Large intestine (tissue), 3 donors: Measurements from ENCODE around the gene PRDM2. TPM values are rescaled to one million over a fixed set of nuclear protein-coding genes. Genes with fewer than 3 reads are reported as not detected.

Source experiments
- DNase-seq, 2 donors: peaks; one replicate each; pipeline versions ENCODE4 v3.0.0 to v3.0.0-alpha.2; 2013
- H3K27ac ChIP-seq: one replicate; pipeline ENCODE4 v1.5.1; 2013; ENCODE audit warnings: low read length
- H3K27me3 ChIP-seq: 2 replicates; pipeline ENCODE4 v1.6.1; 2013; ENCODE audit warnings: low read length; ENCODE audit not compliant: control insufficient read depth, insufficient read depth
- H3K36me3 ChIP-seq: 2 replicates; pipeline ENCODE4 v1.6.1; 2013; ENCODE audit warnings: low read length; ENCODE audit not compliant: control insufficient read depth, insufficient read depth
- H3K4me1 ChIP-seq: one replicate; pipeline ENCODE4 v1.6.1; 2013; ENCODE audit warnings: low read length; ENCODE audit not compliant: control insufficient read depth, insufficient read depth
- H3K4me3 ChIP-seq: one replicate; pipeline ENCODE4 v1.5.1; 2013; ENCODE audit warnings: low read length
- H3K9me3 ChIP-seq: one replicate; pipeline ENCODE4 v1.6.1; 2013; ENCODE audit warnings: mild to moderate bottlenecking, low read depth, low read length, moderate library complexity; ENCODE audit not compliant: control insufficient read depth
- WGBS: methylation state at CpG from one replicate; pipeline ENCODE4 v1.1.5; 2013; ENCODE audit warnings: low lambda C conversion rate; ENCODE audit not compliant: insufficient coverage; 5-methylcytosine and 5-hydroxymethylcytosine counted together
- polyA plus RNA-seq: library from polyadenylated mRNA; unstranded; fragments of 120-200 nt; gene quantifications from one replicate; pipeline ENCODE4 v1.2.1, GENCODE V29; 2013

The PRDM2 gene
- polyA plus RNA-seq, 1 donor = 26.0 TPM

- H3K27ac ChIP-seq = no peak overlapping the region
- no peak for DNase-seq
- no peaks in the 10 kb centered on the region for H3K9me3 ChIP-seq
- WGBS = no CpG with 5 or more reads among the region's 5 CpGs
- peaks cover 9% of the 10 kb centered on the region for H3K36me3 ChIP-seq
- peaks cover 3% of the 10 kb centered on the region for H3K4me1 ChIP-seq
- H3K4me3 ChIP-seq = no peak overlapping the region
- H3K27me3 ChIP-seq = no peaks in the 10 kb centered on the region
These were observed 53.8 kb downstream of the PRDM2 start for GRCh38 chr1:13753636-13754402.

DNA sequence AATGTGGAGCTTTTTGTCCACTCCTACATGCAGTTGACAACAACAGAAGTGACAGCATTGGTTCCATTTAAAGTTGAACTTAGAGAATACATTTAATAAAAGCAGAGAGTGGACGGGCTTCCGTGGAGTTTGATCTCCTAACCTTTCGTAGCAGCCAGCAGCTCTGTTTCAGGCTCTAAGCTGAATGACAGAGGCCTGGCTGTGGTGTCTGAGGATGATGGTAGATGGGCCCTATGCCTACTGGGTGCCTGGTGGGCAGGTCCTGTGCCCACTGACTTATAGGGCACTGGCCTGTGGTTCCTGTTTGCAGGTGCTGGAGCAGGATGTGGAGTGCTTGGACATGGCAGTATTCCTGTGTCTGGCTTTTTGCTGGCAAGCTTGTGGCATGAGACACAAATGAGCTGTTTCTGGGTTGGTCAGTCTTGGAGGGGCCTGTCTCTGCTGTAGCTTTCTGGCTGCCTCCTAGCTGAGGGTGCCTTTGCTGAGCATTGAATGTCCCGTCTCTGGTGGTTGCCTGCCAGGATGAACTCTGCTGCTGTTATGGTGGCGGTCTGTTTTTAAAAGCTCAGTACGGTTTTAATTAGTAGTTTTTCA is 54.6 kb downstream of the PRDM2 start:
- Histone ChIP-seq H3K9me3 (no peaks in the 10 kb centered on the region), H3K4me3 (no peak overlapping the region), H3K36me3 (peaks cover 9% of the 10 kb centered on the region), H3K27me3 (no peaks in the 10 kb centered on the region), H3K4me1 (peaks cover 3% of the 10 kb centered on the region), H3K27ac (no peak overlapping the region)
- no CpG with 5 or more reads among the region's 6 CpGs for WGBS
- DNase-seq = no peak

GRCh38 chr1:13756557-13757315 is 56.7 kb downstream of the PRDM2 start:
- 90% methylated on average over 2 of the region's 4 CpGs for WGBS
- Histone ChIP-seq H3K27ac (no peak overlapping the region), H3K4me1 (no peaks in the 10 kb centered on the region), H3K36me3 (peaks cover 9% of the 10 kb centered on the region), H3K4me3 (no peak overlapping the region), H3K27me3 (no peaks in the 10 kb centered on the region), H3K9me3 (no peaks in the 10 kb centered on the region)
- DNase-seq = no peak

DNA sequence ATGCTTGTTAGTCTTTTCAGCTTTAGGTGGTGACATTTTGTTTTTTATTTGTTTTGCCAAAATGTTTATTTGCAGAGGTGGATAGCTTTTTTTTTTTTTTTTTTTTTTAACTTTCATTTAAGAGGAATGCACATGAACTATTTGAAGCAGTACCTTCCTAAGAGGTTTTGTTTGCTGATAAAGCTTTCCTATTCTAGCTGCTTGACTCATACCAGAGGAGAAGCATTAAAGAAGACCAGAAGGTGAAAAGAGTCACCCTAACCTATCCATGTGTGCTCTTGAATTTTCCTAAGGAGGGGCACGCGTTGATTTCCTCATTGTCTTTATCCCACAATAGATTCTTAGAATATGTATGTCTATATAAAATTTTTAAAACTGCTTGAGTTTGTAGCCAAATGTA is 57.7 kb downstream of the PRDM2 start:
- Histone ChIP-seq H3K36me3 (peaks cover 7% of the 10 kb centered on the region), H3K27ac (no peak overlapping the region), H3K9me3 (no peaks in the 10 kb centered on the region), H3K4me3 (no peak overlapping the region), H3K4me1 (no peaks in the 10 kb centered on the region), H3K27me3 (no peaks in the 10 kb centered on the region)
- no peak for DNase-seq
- no CpG with 5 or more reads among the region's 2 CpGs for WGBS

- H3K4me1 ChIP-seq = no peaks in the 10 kb centered on the region
These were observed 59.1 kb downstream of the PRDM2 start for GRCh38 chr1:13759072-13759471.

GRCh38 chr1:13760340-13760739 is 60.4 kb downstream of the PRDM2 start:
- H3K27ac ChIP-seq = no peak overlapping the region
- no peak for DNase-seq
- H3K4me1 ChIP-seq = no peaks in the 10 kb centered on the region
- no peaks in the 10 kb centered on the region for H3K27me3 ChIP-seq
- WGBS = 100% methylated on average over 1 of the region's 2 CpGs
- no peaks in the 10 kb centered on the region for H3K9me3 ChIP-seq
- no peaks in the 10 kb centered on the region for H3K36me3 ChIP-seq
- no peak overlapping the region for H3K4me3 ChIP-seq

More at GRCh38 chr1:13759072-13759471, 59.1 kb downstream of the PRDM2 start:
- H3K27me3 ChIP-seq = no peaks in the 10 kb centered on the region
- DNase-seq = peak; percentile 35 to 54
- H3K27ac ChIP-seq = no peak overlapping the region
- WGBS = 33% methylated on average over 1 of the region's 4 CpGs
- peaks cover 3% of the 10 kb centered on the region for H3K36me3 ChIP-seq
- no peaks in the 10 kb centered on the region for H3K9me3 ChIP-seq
- H3K4me3 ChIP-seq = no peak overlapping the region

DNA sequence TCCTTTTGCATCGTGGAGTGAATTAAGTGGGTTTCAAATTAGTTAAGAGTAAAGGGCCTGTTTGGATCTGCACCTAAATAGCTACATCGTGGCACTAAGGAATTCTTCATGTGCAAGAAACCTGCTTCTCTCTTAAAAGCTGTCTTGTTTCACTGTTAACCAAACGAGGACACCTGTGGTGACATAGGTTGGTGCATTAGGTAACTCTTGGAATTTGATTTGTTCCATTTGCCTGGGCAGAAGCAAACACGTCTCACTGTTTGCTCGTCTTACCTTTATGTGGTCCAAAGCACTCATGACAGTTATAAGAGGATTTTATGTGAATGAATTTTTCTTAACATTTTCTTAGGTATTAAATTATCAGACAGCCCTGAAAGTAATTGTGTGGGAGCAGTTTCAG is 60.9 kb downstream of the PRDM2 start:
- H3K36me3 ChIP-seq = no peaks in the 10 kb centered on the region
- no peak overlapping the region for H3K27ac ChIP-seq
- no CpG with 5 or more reads among the region's 5 CpGs for WGBS
- H3K9me3 ChIP-seq = no peaks in the 10 kb centered on the region
- H3K4me1 ChIP-seq = no peaks in the 10 kb centered on the region
- no peak for DNase-seq
- H3K4me3 ChIP-seq = no peak overlapping the region
- no peaks in the 10 kb centered on the region for H3K27me3 ChIP-seq

GRCh38 chr1:13761883-13762282 is 61.9 kb downstream of the PRDM2 start:
- WGBS = 97% methylated on average over 3 of the region's 9 CpGs
- Histone ChIP-seq H3K4me1 (no peaks in the 10 kb centered on the region), H3K9me3 (no peaks in the 10 kb centered on the region), H3K27me3 (no peaks in the 10 kb centered on the region), H3K36me3 (no peaks in the 10 kb centered on the region), H3K4me3 (no peak overlapping the region), H3K27ac (no peak overlapping the region)
- no peak for DNase-seq

DNA sequence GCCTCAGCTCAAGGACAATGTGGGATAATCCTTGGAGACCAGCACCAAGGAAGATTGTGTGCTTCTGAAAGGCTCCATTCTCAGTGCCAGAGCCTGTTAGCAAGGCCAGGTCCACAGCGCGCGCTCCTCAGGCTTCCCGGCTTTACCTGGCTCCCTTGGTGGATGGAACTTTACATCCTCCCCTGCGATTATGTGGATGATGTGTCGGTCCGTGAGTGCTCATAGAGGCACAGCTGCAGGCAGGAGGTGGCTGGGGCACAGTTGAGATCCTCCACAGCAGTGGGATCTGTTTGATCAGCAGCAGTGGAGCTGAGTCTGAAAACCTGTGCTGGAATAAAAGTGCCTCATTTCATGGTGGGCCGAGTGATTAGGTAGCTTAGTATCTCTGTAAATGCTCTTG is 62.7 kb downstream of the PRDM2 start:
- Histone ChIP-seq H3K36me3 (no peaks in the 10 kb centered on the region), H3K9me3 (no peaks in the 10 kb centered on the region), H3K27ac (no peak overlapping the region), H3K27me3 (no peaks in the 10 kb centered on the region), H3K4me3 (no peak overlapping the region), H3K4me1 (no peaks in the 10 kb centered on the region)
- no CpG with 5 or more reads among the region's 8 CpGs for whole genome bisulfite sequencing
- no peak for DNase-seq

- H3K27ac ChIP-seq = no peak overlapping the region
- H3K36me3 ChIP-seq = no peaks in the 10 kb centered on the region
- H3K4me1 ChIP-seq = no peaks in the 10 kb centered on the region
- WGBS = 100% methylated on average over 1 of the region's 2 CpGs
- H3K27me3 ChIP-seq = no peaks in the 10 kb centered on the region
- no peak overlapping the region for H3K4me3 ChIP-seq
- H3K9me3 ChIP-seq = no peaks in the 10 kb centered on the region
- DNase-seq = no peak
These were observed 63.2 kb downstream of the PRDM2 start for GRCh38 chr1:13763222-13763621.
